ENCODE measurements around the gene APLP2.

APLP2 gene

DNA sequence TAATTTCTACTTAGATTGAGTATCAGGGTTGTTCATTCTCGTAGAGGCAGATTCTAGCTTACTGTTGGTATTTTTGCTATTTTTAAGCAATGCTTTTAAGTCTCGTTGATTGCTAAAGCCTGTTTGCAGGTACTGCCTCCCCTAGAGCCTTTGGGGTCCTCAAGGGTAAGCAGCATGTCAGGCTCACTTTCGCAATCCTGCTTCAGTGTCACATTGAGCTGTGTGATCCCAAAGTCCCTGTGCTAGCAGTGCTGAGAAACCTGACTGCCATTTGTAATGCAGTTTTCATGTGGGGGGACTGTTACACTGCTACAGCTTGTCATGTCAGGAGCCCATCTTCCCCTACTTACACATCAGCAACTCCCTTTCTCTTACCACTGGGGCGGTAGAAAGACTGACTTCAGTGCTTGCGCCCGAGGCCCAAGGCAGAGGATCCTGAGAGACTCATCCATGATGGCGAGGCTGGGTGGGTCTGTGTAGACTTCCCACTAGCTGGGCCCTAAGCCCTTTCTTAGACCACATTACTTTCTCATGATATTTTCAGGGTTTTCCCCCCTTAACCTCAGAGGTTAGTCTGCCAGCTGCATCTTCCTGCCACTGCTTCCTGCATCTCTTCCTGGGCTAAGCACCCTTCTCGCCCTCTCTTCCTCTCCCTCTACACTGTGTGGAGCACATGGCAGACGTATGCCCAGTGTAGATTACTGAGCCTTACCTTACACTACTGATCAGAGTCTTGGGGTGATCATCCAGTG lies 49.1 kb downstream of the APLP2 start:
- no peak for ATAC-seq
- TF ChIP-seq ZNF70 (CRISPR knock-in tag; IDR thresholded peaks at IDR 0.05): no peak
- no peak for TF ChIP-seq SNAI2 (CRISPR knock-in tag; IDR thresholded peaks at IDR 0.05)
- TF ChIP-seq ZFP3 (CRISPR knock-in tag; IDR thresholded peaks at IDR 0.05): no peak
- no peak for TF ChIP-seq RARB (CRISPR knock-in tag; IDR thresholded peaks at IDR 0.05)
- TF ChIP-seq POU6F1 (CRISPR knock-in tag; IDR thresholded peaks at IDR 0.05; ENCODE audit: borderline replicate concordance, low read depth): no peak
- TF ChIP-seq, protein P1, sequence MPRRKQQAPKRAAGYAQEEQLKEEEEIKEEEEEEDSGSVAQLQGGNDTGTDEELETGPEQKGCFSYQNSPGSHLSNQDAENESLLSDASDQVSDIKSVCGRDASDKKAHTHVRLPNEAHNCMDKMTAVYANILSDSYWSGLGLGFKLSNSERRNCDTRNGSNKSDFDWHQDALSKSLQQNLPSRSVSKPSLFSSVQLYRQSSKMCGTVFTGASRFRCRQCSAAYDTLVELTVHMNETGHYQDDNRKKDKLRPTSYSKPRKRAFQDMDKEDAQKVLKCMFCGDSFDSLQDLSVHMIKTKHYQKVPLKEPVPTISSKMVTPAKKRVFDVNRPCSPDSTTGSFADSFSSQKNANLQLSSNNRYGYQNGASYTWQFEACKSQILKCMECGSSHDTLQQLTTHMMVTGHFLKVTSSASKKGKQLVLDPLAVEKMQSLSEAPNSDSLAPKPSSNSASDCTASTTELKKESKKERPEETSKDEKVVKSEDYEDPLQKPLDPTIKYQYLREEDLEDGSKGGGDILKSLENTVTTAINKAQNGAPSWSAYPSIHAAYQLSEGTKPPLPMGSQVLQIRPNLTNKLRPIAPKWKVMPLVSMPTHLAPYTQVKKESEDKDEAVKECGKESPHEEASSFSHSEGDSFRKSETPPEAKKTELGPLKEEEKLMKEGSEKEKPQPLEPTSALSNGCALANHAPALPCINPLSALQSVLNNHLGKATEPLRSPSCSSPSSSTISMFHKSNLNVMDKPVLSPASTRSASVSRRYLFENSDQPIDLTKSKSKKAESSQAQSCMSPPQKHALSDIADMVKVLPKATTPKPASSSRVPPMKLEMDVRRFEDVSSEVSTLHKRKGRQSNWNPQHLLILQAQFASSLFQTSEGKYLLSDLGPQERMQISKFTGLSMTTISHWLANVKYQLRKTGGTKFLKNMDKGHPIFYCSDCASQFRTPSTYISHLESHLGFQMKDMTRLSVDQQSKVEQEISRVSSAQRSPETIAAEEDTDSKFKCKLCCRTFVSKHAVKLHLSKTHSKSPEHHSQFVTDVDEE (CRISPR knock-in tag; IDR thresholded peaks at IDR 0.05): no peak
- no peak for TF ChIP-seq OSR1 (CRISPR knock-in tag; IDR thresholded peaks at IDR 0.05)
- no peak for TF ChIP-seq CSDC2 (CRISPR knock-in tag; IDR thresholded peaks at IDR 0.05)
- TF ChIP-seq, protein P2, sequence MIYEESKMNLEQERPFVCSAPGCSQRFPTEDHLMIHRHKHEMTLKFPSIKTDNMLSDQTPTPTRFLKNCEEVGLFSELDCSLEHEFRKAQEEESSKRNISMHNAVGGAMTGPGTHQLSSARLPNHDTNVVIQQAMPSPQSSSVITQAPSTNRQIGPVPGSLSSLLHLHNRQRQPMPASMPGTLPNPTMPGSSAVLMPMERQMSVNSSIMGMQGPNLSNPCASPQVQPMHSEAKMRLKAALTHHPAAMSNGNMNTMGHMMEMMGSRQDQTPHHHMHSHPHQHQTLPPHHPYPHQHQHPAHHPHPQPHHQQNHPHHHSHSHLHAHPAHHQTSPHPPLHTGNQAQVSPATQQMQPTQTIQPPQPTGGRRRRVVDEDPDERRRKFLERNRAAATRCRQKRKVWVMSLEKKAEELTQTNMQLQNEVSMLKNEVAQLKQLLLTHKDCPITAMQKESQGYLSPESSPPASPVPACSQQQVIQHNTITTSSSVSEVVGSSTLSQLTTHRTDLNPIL (CRISPR knock-in tag; IDR thresholded peaks at IDR 0.05; ENCODE audit: low read depth): no peak
- no peak for TF ChIP-seq TCF4 (CRISPR knock-in tag; IDR thresholded peaks at IDR 0.05; ENCODE audit: borderline replicate concordance)
- TF ChIP-seq GLIS3 (CRISPR knock-in tag; IDR thresholded peaks at IDR 0.05): no peak
- TF ChIP-seq PPARA (CRISPR knock-in tag; IDR thresholded peaks at IDR 0.05; ENCODE audit: borderline replicate concordance): no peak
- TF ChIP-seq ESRRG (CRISPR knock-in tag; IDR thresholded peaks at IDR 0.05): no peak
- no peak for TF ChIP-seq BACH2 (CRISPR knock-in tag; IDR thresholded peaks at IDR 0.05; ENCODE audit: borderline replicate concordance)
- TF ChIP-seq CSRNP3 (CRISPR knock-in tag; IDR thresholded peaks at IDR 0.05): no peak
- TF ChIP-seq ZC3H10 (CRISPR knock-in tag; IDR thresholded peaks at IDR 0.05): no peak
- TF ChIP-seq TOX (CRISPR knock-in tag; IDR thresholded peaks at IDR 0.05; ENCODE audit: borderline replicate concordance): no peak
- no peak for TF ChIP-seq PATZ1 (CRISPR knock-in tag; IDR thresholded peaks at IDR 0.05; ENCODE audit: borderline replicate concordance)
- no peak for TF ChIP-seq ZNF565 (CRISPR knock-in tag; conservative IDR thresholded peaks at IDR 0.05; ENCODE audit: low read depth)
- TF ChIP-seq ZFP30 (CRISPR knock-in tag; IDR thresholded peaks at IDR 0.05): no peak

GRCh38 chr11:130120045-130120444 lies 50.4 kb downstream of the APLP2 start:
- TF ChIP-seq ZNF565 (CRISPR knock-in tag; conservative IDR thresholded peaks at IDR 0.05; ENCODE audit: low read depth): no peak
- no peak for TF ChIP-seq ISL1 (CRISPR knock-in tag; IDR thresholded peaks at IDR 0.05)
- TF ChIP-seq GLIS3 (CRISPR knock-in tag; IDR thresholded peaks at IDR 0.05): no peak
- no peak for TF ChIP-seq PATZ1 (CRISPR knock-in tag; IDR thresholded peaks at IDR 0.05; ENCODE audit: borderline replicate concordance)
- no peak for TF ChIP-seq POU6F1 (CRISPR knock-in tag; IDR thresholded peaks at IDR 0.05; ENCODE audit: borderline replicate concordance, low read depth)
- TF ChIP-seq CSDC2 (CRISPR knock-in tag; IDR thresholded peaks at IDR 0.05): no peak
- no peak for TF ChIP-seq SNAI2 (CRISPR knock-in tag; IDR thresholded peaks at IDR 0.05)
- no peak for ATAC-seq

Data from SK-N-SH treated with all-trans-retinoic acid at 6 μM for 48 hours (cell line).